ENCODE data around the gene ADCY4.

DNA sequence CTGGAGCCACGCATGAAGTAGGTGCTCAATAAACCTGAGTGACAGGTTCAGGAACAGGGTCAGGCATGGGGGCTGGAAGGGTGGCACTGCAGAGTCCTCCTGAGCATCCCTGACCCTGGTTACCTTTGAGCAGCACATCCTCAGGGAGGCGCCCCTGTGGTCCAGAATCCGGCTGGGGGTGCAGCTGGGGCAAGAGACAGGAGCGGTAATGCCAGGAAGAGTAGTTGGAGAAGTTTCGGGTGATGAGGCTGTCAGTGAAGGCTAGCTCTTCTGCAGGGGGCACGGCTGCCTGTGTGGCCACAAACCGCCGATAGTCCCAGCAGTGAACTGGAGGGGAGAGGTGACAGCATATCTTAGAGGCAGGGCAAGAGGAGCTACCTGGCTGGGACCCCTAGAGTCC lies 65.5 kb downstream of the ADCY4 start:
- TF ChIP-seq, protein P1, sequence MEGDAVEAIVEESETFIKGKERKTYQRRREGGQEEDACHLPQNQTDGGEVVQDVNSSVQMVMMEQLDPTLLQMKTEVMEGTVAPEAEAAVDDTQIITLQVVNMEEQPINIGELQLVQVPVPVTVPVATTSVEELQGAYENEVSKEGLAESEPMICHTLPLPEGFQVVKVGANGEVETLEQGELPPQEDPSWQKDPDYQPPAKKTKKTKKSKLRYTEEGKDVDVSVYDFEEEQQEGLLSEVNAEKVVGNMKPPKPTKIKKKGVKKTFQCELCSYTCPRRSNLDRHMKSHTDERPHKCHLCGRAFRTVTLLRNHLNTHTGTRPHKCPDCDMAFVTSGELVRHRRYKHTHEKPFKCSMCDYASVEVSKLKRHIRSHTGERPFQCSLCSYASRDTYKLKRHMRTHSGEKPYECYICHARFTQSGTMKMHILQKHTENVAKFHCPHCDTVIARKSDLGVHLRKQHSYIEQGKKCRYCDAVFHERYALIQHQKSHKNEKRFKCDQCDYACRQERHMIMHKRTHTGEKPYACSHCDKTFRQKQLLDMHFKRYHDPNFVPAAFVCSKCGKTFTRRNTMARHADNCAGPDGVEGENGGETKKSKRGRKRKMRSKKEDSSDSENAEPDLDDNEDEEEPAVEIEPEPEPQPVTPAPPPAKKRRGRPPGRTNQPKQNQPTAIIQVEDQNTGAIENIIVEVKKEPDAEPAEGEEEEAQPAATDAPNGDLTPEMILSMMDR (IDR thresholded peaks at IDR 0.05) = no peak
- no peak for TF ChIP-seq POLR2A (IDR thresholded peaks at IDR 0.05)

Measured in Peyer's patch (tissue), 4 donors.